H1 (cell line): ENCODE results near the gene LRRC27. TPM values are rescaled to one million over a fixed set of nuclear protein-coding genes. Genes with fewer than 3 reads are reported as not detected.

Experiments
- SP1 ChIP-seq: IDR thresholded peaks from 2 replicates; pipeline ENCODE4 v1.6.1; 2011; ENCODE audit warnings: low read depth, low read length
- TAF1 ChIP-seq: IDR thresholded peaks from 2 replicates; pipeline ENCODE4 v1.6.1; 2011; ENCODE audit warnings: mild to moderate bottlenecking, low read depth, low read length
- ZNF274 ChIP-seq: IDR thresholded peaks from 2 replicates; pipeline ENCODE4 v1.7.0; 2012; ENCODE audit warnings: low read length, borderline replicate concordance; ENCODE audit errors: extremely low read depth
- polyA plus RNA-seq, 7 experiments: library from polyadenylated mRNA; depleted of rRNA in 3 of 7; stranded (reverse) in 5 of 7; unstranded in 2 of 7; fragments of >200 nt in 5 of 7; fragments of 200-250 nt in 2 of 7; gene quantifications; 1 replicate in 5 of 7; 2 replicates in 1 of 7; 4 replicates in 1 of 7; pipeline versions ENCODE4 v1.2.1 to v1.2.3, GENCODE V29; 2011 to 2013; ENCODE audit warnings: missing spikeins in 2 of 7, mixed read lengths in 2 of 7
- total RNA-seq: library from RNA; stranded (reverse); fragmentation: NEBNext Ultra II Directional; extraction: Animal tissue kit (Norgen Biotek cat#: 25700); gene quantifications from 2 replicates; pipeline ENCODE4 v1.2.1, GENCODE V29; 2021

Gene LRRC27
- total and polyA plus RNA-seq, 2 of the 8 experiments (the other 6 are each of a cell fraction or from before 2014, with no cell fraction given): 1.2 to 3.8 TPM

- no peak for TF ChIP-seq SP1
- TF ChIP-seq TAF1: no peak
- no peak for TF ChIP-seq ZNF274
Observed at GRCh38 chr10:132417957-132418441, 86.0 kb downstream of the LRRC27 start (continued).
